Measurements from ENCODE around the gene VGLL4. TPM values are rescaled to one million over a fixed set of nuclear protein-coding genes. Genes with fewer than 3 reads are reported as not detected.

The VGLL4 gene
- total RNA-seq, 1 experiment from 2014 or later = 43.0 TPM

- TF ChIP-seq, protein P1, sequence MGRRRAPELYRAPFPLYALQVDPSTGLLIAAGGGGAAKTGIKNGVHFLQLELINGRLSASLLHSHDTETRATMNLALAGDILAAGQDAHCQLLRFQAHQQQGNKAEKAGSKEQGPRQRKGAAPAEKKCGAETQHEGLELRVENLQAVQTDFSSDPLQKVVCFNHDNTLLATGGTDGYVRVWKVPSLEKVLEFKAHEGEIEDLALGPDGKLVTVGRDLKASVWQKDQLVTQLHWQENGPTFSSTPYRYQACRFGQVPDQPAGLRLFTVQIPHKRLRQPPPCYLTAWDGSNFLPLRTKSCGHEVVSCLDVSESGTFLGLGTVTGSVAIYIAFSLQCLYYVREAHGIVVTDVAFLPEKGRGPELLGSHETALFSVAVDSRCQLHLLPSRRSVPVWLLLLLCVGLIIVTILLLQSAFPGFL (CRISPR knock-in tag; IDR thresholded peaks at IDR 0.05; ENCODE audit: borderline replicate concordance) = no peak
- TF ChIP-seq RELA (CRISPR knock-in tag; IDR thresholded peaks at IDR 0.05; ENCODE audit: borderline replicate concordance) = no peak
- TF ChIP-seq JUN (CRISPR knock-in tag; IDR thresholded peaks at IDR 0.05) = no peak
- no peak for TF ChIP-seq ZNF232 (CRISPR knock-in tag; IDR thresholded peaks at IDR 0.05)
- TF ChIP-seq, protein P2, sequence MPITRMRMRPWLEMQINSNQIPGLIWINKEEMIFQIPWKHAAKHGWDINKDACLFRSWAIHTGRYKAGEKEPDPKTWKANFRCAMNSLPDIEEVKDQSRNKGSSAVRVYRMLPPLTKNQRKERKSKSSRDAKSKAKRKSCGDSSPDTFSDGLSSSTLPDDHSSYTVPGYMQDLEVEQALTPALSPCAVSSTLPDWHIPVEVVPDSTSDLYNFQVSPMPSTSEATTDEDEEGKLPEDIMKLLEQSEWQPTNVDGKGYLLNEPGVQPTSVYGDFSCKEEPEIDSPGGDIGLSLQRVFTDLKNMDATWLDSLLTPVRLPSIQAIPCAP (CRISPR knock-in tag; IDR thresholded peaks at IDR 0.05) = no peak
- H3K4me1 Mint-ChIP-seq = peaks cover 27% of the 10 kb centered on the region
- ChIA-PET CTCF (interaction anchor here (0.6 to 1.4 kb wide), 7 partner anchors 26 to 503 kb away, joined by 3 to 6 read pairs (median 3); partner anchors contain the start of gene VGLL4), POLR2A (no interaction called here)
- DNase-seq (ENCODE audit: low spot score) (no peak), ATAC-seq (no peak)
- no peak overlapping the region for H3K4me3 Mint-ChIP-seq
- peaks cover 7% of the 10 kb centered on the region for H3K9me3 Mint-ChIP-seq
- peak overlapping the region; percentile 84 for H3K27ac Mint-ChIP-seq
- peaks cover 8% of the 10 kb centered on the region for H3K36me3 Mint-ChIP-seq
- H3K27me3 Mint-ChIP-seq (ENCODE audit: low read depth) = no peaks in the 10 kb centered on the region
Measured at GRCh38 chr3:11508346-11509172, 135.2 kb downstream of the VGLL4 start.

- Mint-ChIP-seq H3K9me3 (peaks cover 7% of the 10 kb centered on the region), H3K36me3 (peaks cover 7% of the 10 kb centered on the region), H3K27me3 (ENCODE audit: low read depth) (no peaks in the 10 kb centered on the region), H3K27ac (no peak overlapping the region), H3K4me1 (peaks cover 27% of the 10 kb centered on the region), H3K4me3 (no peak overlapping the region)
- no peak for TF ChIP-seq CDX4 (CRISPR knock-in tag; IDR thresholded peaks at IDR 0.05; ENCODE audit: borderline replicate concordance)
- TF ChIP-seq, protein P3, sequence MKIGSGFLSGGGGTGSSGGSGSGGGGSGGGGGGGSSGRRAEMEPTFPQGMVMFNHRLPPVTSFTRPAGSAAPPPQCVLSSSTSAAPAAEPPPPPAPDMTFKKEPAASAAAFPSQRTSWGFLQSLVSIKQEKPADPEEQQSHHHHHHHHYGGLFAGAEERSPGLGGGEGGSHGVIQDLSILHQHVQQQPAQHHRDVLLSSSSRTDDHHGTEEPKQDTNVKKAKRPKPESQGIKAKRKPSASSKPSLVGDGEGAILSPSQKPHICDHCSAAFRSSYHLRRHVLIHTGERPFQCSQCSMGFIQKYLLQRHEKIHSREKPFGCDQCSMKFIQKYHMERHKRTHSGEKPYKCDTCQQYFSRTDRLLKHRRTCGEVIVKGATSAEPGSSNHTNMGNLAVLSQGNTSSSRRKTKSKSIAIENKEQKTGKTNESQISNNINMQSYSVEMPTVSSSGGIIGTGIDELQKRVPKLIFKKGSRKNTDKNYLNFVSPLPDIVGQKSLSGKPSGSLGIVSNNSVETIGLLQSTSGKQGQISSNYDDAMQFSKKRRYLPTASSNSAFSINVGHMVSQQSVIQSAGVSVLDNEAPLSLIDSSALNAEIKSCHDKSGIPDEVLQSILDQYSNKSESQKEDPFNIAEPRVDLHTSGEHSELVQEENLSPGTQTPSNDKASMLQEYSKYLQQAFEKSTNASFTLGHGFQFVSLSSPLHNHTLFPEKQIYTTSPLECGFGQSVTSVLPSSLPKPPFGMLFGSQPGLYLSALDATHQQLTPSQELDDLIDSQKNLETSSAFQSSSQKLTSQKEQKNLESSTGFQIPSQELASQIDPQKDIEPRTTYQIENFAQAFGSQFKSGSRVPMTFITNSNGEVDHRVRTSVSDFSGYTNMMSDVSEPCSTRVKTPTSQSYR (CRISPR knock-in tag; IDR thresholded peaks at IDR 0.05) = no peak
- TF ChIP-seq ELF4 (CRISPR knock-in tag; IDR thresholded peaks at IDR 0.05; ENCODE audit: low read depth) = no peak
- TF ChIP-seq, protein P4, sequence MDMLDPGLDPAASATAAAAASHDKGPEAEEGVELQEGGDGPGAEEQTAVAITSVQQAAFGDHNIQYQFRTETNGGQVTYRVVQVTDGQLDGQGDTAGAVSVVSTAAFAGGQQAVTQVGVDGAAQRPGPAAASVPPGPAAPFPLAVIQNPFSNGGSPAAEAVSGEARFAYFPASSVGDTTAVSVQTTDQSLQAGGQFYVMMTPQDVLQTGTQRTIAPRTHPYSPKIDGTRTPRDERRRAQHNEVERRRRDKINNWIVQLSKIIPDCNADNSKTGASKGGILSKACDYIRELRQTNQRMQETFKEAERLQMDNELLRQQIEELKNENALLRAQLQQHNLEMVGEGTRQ (CRISPR knock-in tag; IDR thresholded peaks at IDR 0.05) = peak; percentile 53; the same call in 1 of the 2 replicates
- TF ChIP-seq ZSCAN18 (CRISPR knock-in tag; IDR thresholded peaks at IDR 0.05) = no peak
- TF ChIP-seq ATF6 (CRISPR knock-in tag; IDR thresholded peaks at IDR 0.05) = no peak
- TF ChIP-seq TEAD4 (CRISPR knock-in tag; IDR thresholded peaks at IDR 0.05) = no peak
- TF ChIP-seq FOXJ3 (CRISPR knock-in tag; IDR thresholded peaks at IDR 0.05; ENCODE audit: borderline replicate concordance) = no peak
- no peak for DNase-seq (ENCODE audit: low spot score)
- CTCF ChIA-PET = interaction anchor here (1.3 kb wide), 1 partner anchor 27 kb away, joined by 4 read pairs; no protein-coding TSS in a partner anchor
- ATAC-seq = no peak
- POLR2A ChIA-PET = no interaction called here
Measured at GRCh38 chr3:11507719-11508118, 136.0 kb downstream of the VGLL4 start.

Other genes starting within 250 kb of the VGLL4 start
- gene TAMM41, start 203.0 kb upstream of the VGLL4 start, total RNA-seq (2021) = 23.0 to 31.3 TPM (median 26.8 TPM) in 3 replicates

Data from WTC11 (cell line).